ENCODE data around the gene MDH1.
"Not testable (repeated sequence)": the region's sequence is repeated elsewhere in the genome, so short reads cannot be mapped to it uniquely, and the experiment has no call there.

The MDH1 gene

GRCh38 chr2:63588385-63589147, at the start of gene MDH1, which contains the start of gene WDPCP:
Gene MDH1, plus strand, starts transcription at chr2:63588963. Its CDS starts 81 bp downstream, at chr2:63589044.
Gene WDPCP, minus strand, starts transcription at chr2:63588477. Its CDS starts 206 bp downstream, at chr2:63588271.
- Mint-ChIP-seq H3K4me3 (peak within 1 kb of the TSS; percentile 98), H3K36me3 (ENCODE audit: low read depth) (peaks cover 11% of the 10 kb centered on the region), H3K27ac (peak within 1 kb of the TSS; percentile 96), H3K9me3 (no peaks in the 10 kb centered on the region), H3K4me1 (peaks cover 39% of the 10 kb centered on the region), H3K27me3 (no peaks in the 10 kb centered on the region)
- ATAC-seq: peak; percentile 95
- DNase-seq: peak; percentile 87

GRCh38 chr2:63539416-63540162, 49.2 kb upstream of the MDH1 start:
- ATAC-seq (no peak), DNase-seq (no peak)
- peaks cover 6% of the 10 kb centered on the region for H3K36me3 Mint-ChIP-seq (ENCODE audit: low read depth)
- no peaks in the 10 kb centered on the region for H3K27me3 Mint-ChIP-seq
- H3K9me3 Mint-ChIP-seq: peaks cover 8% of the 10 kb centered on the region
- no peaks in the 10 kb centered on the region for H3K4me1 Mint-ChIP-seq
- no peak overlapping the region for H3K27ac Mint-ChIP-seq
- no peak overlapping the region for H3K4me3 Mint-ChIP-seq

- no peaks in the 10 kb centered on the region for H3K27me3 Mint-ChIP-seq
- no peak for DNase-seq
- ATAC-seq: no peak
- no peak overlapping the region for H3K27ac Mint-ChIP-seq
- no peak overlapping the region for H3K4me3 Mint-ChIP-seq
- H3K36me3 Mint-ChIP-seq (ENCODE audit: low read depth): peaks cover 2% of the 10 kb centered on the region
- H3K9me3 Mint-ChIP-seq: peaks cover 9% of the 10 kb centered on the region
- no peaks in the 10 kb centered on the region for H3K4me1 Mint-ChIP-seq
These were observed 44.6 kb upstream of the MDH1 start for GRCh38 chr2:63544017-63544627.

GRCh38 chr2:63545023-63545422, 43.7 kb upstream of the MDH1 start:
- Mint-ChIP-seq H3K36me3 (ENCODE audit: low read depth) (peaks cover 2% of the 10 kb centered on the region), H3K4me1 (no peaks in the 10 kb centered on the region), H3K27ac (no peak overlapping the region), H3K9me3 (peaks cover 9% of the 10 kb centered on the region), H3K4me3 (no peak overlapping the region), H3K27me3 (no peaks in the 10 kb centered on the region)
- no peak for DNase-seq
- no peak for ATAC-seq

- H3K4me3 Mint-ChIP-seq: no peak overlapping the region
- H3K9me3 Mint-ChIP-seq: peaks cover 36% of the 10 kb centered on the region
- DNase-seq: no peak
- no peak overlapping the region for H3K27ac Mint-ChIP-seq
- H3K4me1 Mint-ChIP-seq: peaks cover 9% of the 10 kb centered on the region
- no peak for ATAC-seq
- no peaks in the 10 kb centered on the region for H3K27me3 Mint-ChIP-seq
- peaks cover 31% of the 10 kb centered on the region for H3K36me3 Mint-ChIP-seq (ENCODE audit: low read depth)
These were observed 35.7 kb upstream of the MDH1 start for GRCh38 chr2:63553049-63553448.

GRCh38 chr2:63555299-63555698, 33.5 kb upstream of the MDH1 start:
- H3K4me1 Mint-ChIP-seq: peaks cover 10% of the 10 kb centered on the region
- H3K36me3 Mint-ChIP-seq (ENCODE audit: low read depth): peaks cover 50% of the 10 kb centered on the region
- H3K4me3 Mint-ChIP-seq: no peak overlapping the region
- DNase-seq (no peak), ATAC-seq (no peak)
- peaks cover 53% of the 10 kb centered on the region for H3K9me3 Mint-ChIP-seq
- H3K27ac Mint-ChIP-seq: no peak overlapping the region
- H3K27me3 Mint-ChIP-seq: no peaks in the 10 kb centered on the region

GRCh38 chr2:63555931-63556330, 32.8 kb upstream of the MDH1 start:
- Mint-ChIP-seq H3K9me3 (peaks cover 54% of the 10 kb centered on the region), H3K27me3 (no peaks in the 10 kb centered on the region), H3K36me3 (ENCODE audit: low read depth) (peaks cover 57% of the 10 kb centered on the region), H3K27ac (no peak overlapping the region), H3K4me3 (no peak overlapping the region), H3K4me1 (peaks cover 8% of the 10 kb centered on the region)
- ATAC-seq (no peak), DNase-seq (no peak)

GRCh38 chr2:63557819-63558218, 30.9 kb upstream of the MDH1 start:
- Mint-ChIP-seq H3K36me3 (ENCODE audit: low read depth) (peaks cover 65% of the 10 kb centered on the region), H3K9me3 (peaks cover 43% of the 10 kb centered on the region)
- not testable (repeated sequence) for H3K27me3 Mint-ChIP-seq, DNase-seq, H3K4me3 Mint-ChIP-seq, H3K27ac Mint-ChIP-seq, H3K4me1 Mint-ChIP-seq, ATAC-seq

GRCh38 chr2:63558922-63559321, 29.8 kb upstream of the MDH1 start:
- not testable (repeated sequence) for H3K4me3 Mint-ChIP-seq, H3K4me1 Mint-ChIP-seq, H3K27ac Mint-ChIP-seq, DNase-seq, H3K27me3 Mint-ChIP-seq, ATAC-seq
- Mint-ChIP-seq H3K9me3 (peaks cover 43% of the 10 kb centered on the region), H3K36me3 (ENCODE audit: low read depth) (peaks cover 65% of the 10 kb centered on the region)

- H3K9me3 Mint-ChIP-seq: peaks cover 41% of the 10 kb centered on the region
- peaks cover 45% of the 10 kb centered on the region for H3K36me3 Mint-ChIP-seq (ENCODE audit: low read depth)
- DNase-seq (no peak), ATAC-seq (no peak)
- no peaks in the 10 kb centered on the region for H3K27me3 Mint-ChIP-seq
- peaks cover 4% of the 10 kb centered on the region for H3K4me1 Mint-ChIP-seq
- no peak overlapping the region for H3K4me3 Mint-ChIP-seq
- H3K27ac Mint-ChIP-seq: no peak overlapping the region
These were observed 26.0 kb upstream of the MDH1 start for GRCh38 chr2:63562751-63563150.

- peaks cover 28% of the 10 kb centered on the region for H3K36me3 Mint-ChIP-seq (ENCODE audit: low read depth)
- DNase-seq (no peak), ATAC-seq (no peak)
- H3K4me3 Mint-ChIP-seq: no peak overlapping the region
- no peaks in the 10 kb centered on the region for H3K27me3 Mint-ChIP-seq
- H3K9me3 Mint-ChIP-seq: peaks cover 45% of the 10 kb centered on the region
- no peaks in the 10 kb centered on the region for H3K4me1 Mint-ChIP-seq
- no peak overlapping the region for H3K27ac Mint-ChIP-seq
These were observed 19.0 kb upstream of the MDH1 start for GRCh38 chr2:63569740-63570139.

- Mint-ChIP-seq H3K27me3 (no peaks in the 10 kb centered on the region), H3K4me3 (no peak overlapping the region), H3K4me1 (no peaks in the 10 kb centered on the region), H3K9me3 (peaks cover 39% of the 10 kb centered on the region), H3K27ac (no peak overlapping the region), H3K36me3 (ENCODE audit: low read depth) (peaks cover 26% of the 10 kb centered on the region)
- ATAC-seq (no peak), DNase-seq (no peak)
These were observed 17.5 kb upstream of the MDH1 start for GRCh38 chr2:63571291-63571690.

- no peaks in the 10 kb centered on the region for H3K27me3 Mint-ChIP-seq
- ATAC-seq: no peak
These were observed 16.8 kb upstream of the MDH1 start for GRCh38 chr2:63572001-63572400.

GRCh38 chr2:63573026-63573425, 15.7 kb upstream of the MDH1 start:
- not testable (repeated sequence) for H3K27me3 Mint-ChIP-seq, H3K4me3 Mint-ChIP-seq, H3K27ac Mint-ChIP-seq, ATAC-seq, DNase-seq, H3K4me1 Mint-ChIP-seq
- H3K9me3 Mint-ChIP-seq: peaks cover 24% of the 10 kb centered on the region
- peaks cover 22% of the 10 kb centered on the region for H3K36me3 Mint-ChIP-seq (ENCODE audit: low read depth)

More at GRCh38 chr2:63572001-63572400, 16.8 kb upstream of the MDH1 start:
- Mint-ChIP-seq H3K27ac (no peak overlapping the region), H3K9me3 (peaks cover 34% of the 10 kb centered on the region), H3K36me3 (ENCODE audit: low read depth) (peaks cover 26% of the 10 kb centered on the region), H3K4me3 (no peak overlapping the region), H3K4me1 (no peaks in the 10 kb centered on the region)
- DNase-seq: no peak
